GM23248 (cell line): ENCODE results near the gene RUNX1. TPM values are rescaled to one million over a fixed set of nuclear protein-coding genes. Genes with fewer than 3 reads are reported as not detected.

Experiments used
- DNase-seq: peaks from one replicate; pipeline ENCODE4 v3.0.0-alpha.2; 2015
- H2AFZ ChIP-seq: fragments of 200-600 bp; sonication (generic); 2 replicates; pipeline ENCODE4 v1.6.1; 2016; ENCODE audit warnings: antibody characterized with exemption
- H3F3A ChIP-seq: fragments of 200-600 bp; sonication (generic); 2 replicates; pipeline ENCODE4 v1.6.1; 2016; ENCODE audit warnings: mild to moderate bottlenecking, antibody characterized with exemption, mixed run types; ENCODE audit not compliant: insufficient read depth
- H3K27ac ChIP-seq: fragments of 200-600 bp; sonication (generic); 2 replicates; pipeline ENCODE4 v1.5.1; 2016; ENCODE audit warnings: mild to moderate bottlenecking
- H3K27me3 ChIP-seq: fragments of 200-600 bp; sonication (generic); replicated peaks from 2 replicates; pipeline ENCODE4 v1.6.1; 2016; ENCODE audit warnings: mild to moderate bottlenecking; ENCODE audit not compliant: insufficient read depth
- H3K36me3 ChIP-seq: fragments of 200-600 bp; sonication (generic); 2 replicates; pipeline ENCODE4 v1.6.1; 2016; ENCODE audit warnings: low read depth, mild to moderate bottlenecking
- H3K4me1 ChIP-seq: fragments of 200-600 bp; sonication (generic); 2 replicates; pipeline ENCODE4 v1.6.1; 2016; ENCODE audit warnings: mild to moderate bottlenecking; ENCODE audit not compliant: insufficient read depth
- H3K4me2 ChIP-seq: fragments of 200-600 bp; sonication (generic); one replicate; pipeline ENCODE4 v1.6.1; 2016; ENCODE audit warnings: mild to moderate bottlenecking; ENCODE audit not compliant: unreplicated experiment
- H3K4me3 ChIP-seq: fragments of 200-600 bp; sonication (generic); 2 replicates; pipeline ENCODE4 v1.5.1; 2016; ENCODE audit warnings: mild to moderate bottlenecking
- H3K79me2 ChIP-seq: fragments of 200-600 bp; sonication (generic); 2 replicates; pipeline ENCODE4 v1.6.1; 2016; ENCODE audit warnings: mild to moderate bottlenecking; ENCODE audit not compliant: insufficient read depth
- H3K9ac ChIP-seq: fragments of 200-600 bp; sonication (generic); 2 replicates; pipeline ENCODE4 v1.6.1; 2016; ENCODE audit warnings: mild to moderate bottlenecking
- H3K9me2 ChIP-seq: fragments of 200-600 bp; sonication (generic); 2 replicates; pipeline ENCODE4 v1.6.1; 2016; ENCODE audit warnings: mixed run types, mild to moderate bottlenecking, moderate library complexity; ENCODE audit not compliant: insufficient read depth
- H3K9me3 ChIP-seq: fragments of 200-600 bp; sonication (generic); one replicate; pipeline ENCODE4 v1.6.1; 2017; ENCODE audit warnings: low read depth
- H4K20me1 ChIP-seq: fragments of 200-600 bp; sonication (generic); 2 replicates; pipeline ENCODE4 v1.6.0; 2016; ENCODE audit not compliant: insufficient read depth
- EZH2 ChIP-seq: fragments of 200-600 bp; sonication (generic); IDR thresholded peaks from 2 replicates; pipeline ENCODE4 v1.6.1; 2018; ENCODE audit warnings: antibody characterized with exemption, mild to moderate bottlenecking; ENCODE audit not compliant: insufficient read depth, poor library complexity, severe bottlenecking
- EZH2phosphoT487 ChIP-seq: fragments of 200-600 bp; sonication (generic); IDR thresholded peaks from 2 replicates; pipeline ENCODE4 v1.6.1; 2018; ENCODE audit warnings: antibody characterized with exemption, moderate library complexity, mild to moderate bottlenecking, low read depth; ENCODE audit not compliant: insufficient read depth
- WGBS, 2 experiments: methylation state at CpG; one replicate each; pipeline ENCODE4 v1.1.6; 2015 to 2017; ENCODE audit warnings: low lambda C conversion rate in 2 of 2, low coverage in 1 of 2; ENCODE audit errors: missing lambda C conversion rate in 2 of 2; 5-methylcytosine and 5-hydroxymethylcytosine counted together
- in situ Hi-C: fragments of 300-500 bp; cut with MboI; formaldehyde crosslinking; loops from 2 replicates; pipeline ENCODE4 v1.15.0; 2020
- polyA plus RNA-seq: library from polyadenylated mRNA; unstranded; fragments of >200 nt; fragmentation: Nextera tagmentation; extraction: Ambion mirVana; gene quantifications from 2 replicates; pipeline ENCODE4 v1.2.1, GENCODE V29; 2016
- total RNA-seq: library from RNA; depleted of rRNA; stranded (reverse); fragments of >200 nt; shearing (Covaris generic); gene quantifications from 2 replicates; pipeline ENCODE4 v1.2.3, GENCODE V29; 2014

RUNX1 gene
- total and polyA plus RNA-seq, 2 experiments from 2014 or later = 21.3 to 32.6 TPM

DNA sequence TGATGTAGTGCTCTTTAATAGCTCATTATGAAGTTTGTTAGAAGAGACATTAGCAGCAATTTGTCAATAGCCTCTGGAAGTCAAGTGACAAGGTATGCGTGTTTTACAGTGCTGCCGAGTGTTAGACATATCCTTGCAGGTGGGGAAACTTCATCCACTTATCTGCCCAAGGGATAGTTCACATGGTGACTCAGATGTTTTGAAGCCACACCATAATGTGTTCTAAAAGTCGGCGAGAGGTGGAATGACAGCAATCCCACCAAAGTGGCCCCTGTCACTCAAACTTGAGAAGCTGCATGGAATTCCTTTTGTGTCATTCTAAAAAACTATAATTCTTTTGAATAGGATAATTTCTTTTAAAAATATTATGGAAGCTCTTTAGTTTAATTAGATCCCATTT lies 98.1 kb downstream of the RUNX1 start:
- H3K4me1 ChIP-seq = no peaks in the 10 kb centered on the region
- no peaks in the 10 kb centered on the region for H3K79me2 ChIP-seq
- H3K4me2 ChIP-seq = no peak overlapping the region
- H3K4me3 ChIP-seq = no peak overlapping the region
- in situ Hi-C loops = no loop called here
- no peaks in the 10 kb centered on the region for H3K36me3 ChIP-seq
- H3K27ac ChIP-seq = no peak overlapping the region
- H3F3A ChIP-seq = no peaks in the 10 kb centered on the region
- 95 to 100% methylated on average over 4 of the region's 4 CpGs for WGBS, 2 experiments
- no peaks in the 10 kb centered on the region for H4K20me1 ChIP-seq
- no peak for TF ChIP-seq EZH2phosphoT487
- TF ChIP-seq EZH2 = no peak
- no peak overlapping the region for H3K9ac ChIP-seq
- H3K27me3 ChIP-seq = no peaks in the 10 kb centered on the region
- DNase-seq = no peak
- no peaks in the 10 kb centered on the region for H3K9me3 ChIP-seq
- H3K9me2 ChIP-seq = no peaks in the 10 kb centered on the region
- no peak overlapping the region for H2AFZ ChIP-seq

DNA sequence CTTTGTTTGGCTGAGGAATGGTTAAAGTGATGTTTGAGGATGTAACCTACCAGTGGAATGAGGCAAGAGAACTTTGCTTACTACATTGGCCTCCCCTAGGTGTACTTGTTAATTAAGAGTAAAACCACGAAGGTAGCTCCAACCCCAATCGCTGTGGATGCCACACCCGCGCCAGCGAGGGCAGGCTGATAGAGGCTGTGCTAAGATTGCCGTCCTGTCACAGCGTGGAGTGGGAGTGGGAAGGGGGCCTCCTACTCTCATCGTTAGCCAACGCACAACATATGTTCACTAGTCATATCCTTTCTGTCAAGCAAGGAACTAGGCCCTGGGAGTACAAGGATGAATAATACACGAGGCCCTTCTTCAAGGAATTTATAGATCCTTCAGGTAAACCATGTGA lies 99.6 kb downstream of the RUNX1 start:
- no peaks in the 10 kb centered on the region for H3K27me3 ChIP-seq
- H3K27ac ChIP-seq = no peak overlapping the region
- no peaks in the 10 kb centered on the region for H3K9me2 ChIP-seq
- H3K36me3 ChIP-seq = no peaks in the 10 kb centered on the region
- no peaks in the 10 kb centered on the region for H3K79me2 ChIP-seq
- DNase-seq = no peak
- no peak overlapping the region for H3K4me3 ChIP-seq
- 94% methylated on average over 10 of the region's 10 CpGs for WGBS, 2 experiments
- H3K4me1 ChIP-seq = no peaks in the 10 kb centered on the region
- H3K9me3 ChIP-seq = no peaks in the 10 kb centered on the region
- H4K20me1 ChIP-seq = no peaks in the 10 kb centered on the region
- no peak overlapping the region for H3K9ac ChIP-seq
- no peak for TF ChIP-seq EZH2phosphoT487
- no peak for TF ChIP-seq EZH2
- no peaks in the 10 kb centered on the region for H3F3A ChIP-seq
- no peak overlapping the region for H2AFZ ChIP-seq
- no peak overlapping the region for H3K4me2 ChIP-seq
- in situ Hi-C loops = no loop called here

DNA sequence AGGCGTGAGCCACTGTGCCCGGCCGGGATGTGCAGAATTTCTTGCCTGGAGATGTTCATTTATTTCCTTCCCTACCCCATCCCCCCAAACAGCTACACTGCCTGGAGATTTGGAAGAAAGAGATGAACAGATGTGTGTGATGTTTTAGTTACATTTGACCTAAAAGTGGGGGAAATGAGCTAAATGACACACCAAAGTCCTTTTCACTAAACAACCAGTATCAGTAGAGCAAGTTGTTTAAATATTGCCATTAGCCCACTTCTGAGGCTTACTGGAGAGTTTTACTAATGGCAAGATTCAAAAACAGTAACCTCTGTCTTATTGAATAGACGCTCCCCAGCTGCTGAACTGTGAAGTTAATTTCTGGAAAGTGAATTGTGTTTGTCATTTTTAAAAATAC lies 100.1 kb downstream of the RUNX1 start:
- Histone ChIP-seq H3K36me3 (no peaks in the 10 kb centered on the region), H3K9ac (no peak overlapping the region), H2AFZ (no peak overlapping the region), H3K27ac (no peak overlapping the region), H3K4me2 (no peak overlapping the region), H3K4me1 (no peaks in the 10 kb centered on the region), H4K20me1 (no peaks in the 10 kb centered on the region), H3K9me2 (no peaks in the 10 kb centered on the region), H3K27me3 (no peaks in the 10 kb centered on the region), H3K4me3 (no peak overlapping the region), H3F3A (no peaks in the 10 kb centered on the region), H3K79me2 (no peaks in the 10 kb centered on the region), H3K9me3 (no peaks in the 10 kb centered on the region)
- in situ Hi-C loops = no loop called here
- 90 to 98% methylated on average over 4 of the region's 4 CpGs for WGBS, 2 experiments
- TF ChIP-seq EZH2phosphoT487 = no peak
- no peak for TF ChIP-seq EZH2
- no peak for DNase-seq

DNA sequence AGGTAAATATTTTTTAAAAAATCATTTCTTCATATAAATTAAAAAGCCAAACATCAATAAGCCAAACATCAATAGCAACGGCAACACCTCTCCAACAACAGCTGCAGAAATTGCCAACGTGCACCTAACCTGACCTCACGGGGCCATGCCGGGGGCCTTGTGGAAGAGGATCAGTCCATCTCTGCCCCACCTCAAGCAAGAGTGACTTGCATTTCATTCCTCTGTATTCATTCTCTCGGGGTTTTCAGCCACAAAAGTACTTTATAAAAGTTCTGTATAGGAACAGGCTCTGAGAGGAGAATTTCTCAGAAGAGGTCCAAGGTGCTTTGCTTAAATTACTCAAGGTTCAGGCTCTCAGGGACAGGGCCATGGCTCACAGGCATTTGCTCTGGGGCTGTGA lies 100.9 kb downstream of the RUNX1 start:
- Histone ChIP-seq H3K9ac (no peak overlapping the region), H3K9me3 (no peaks in the 10 kb centered on the region), H3K27me3 (no peaks in the 10 kb centered on the region), H3K79me2 (no peaks in the 10 kb centered on the region), H4K20me1 (no peaks in the 10 kb centered on the region), H2AFZ (no peak overlapping the region), H3K27ac (no peak overlapping the region), H3K4me1 (no peaks in the 10 kb centered on the region), H3K4me3 (no peak overlapping the region), H3K9me2 (no peaks in the 10 kb centered on the region), H3F3A (no peaks in the 10 kb centered on the region), H3K36me3 (no peaks in the 10 kb centered on the region), H3K4me2 (no peak overlapping the region)
- in situ Hi-C loops = no loop called here
- no peak for DNase-seq
- no peak for TF ChIP-seq EZH2phosphoT487
- TF ChIP-seq EZH2 = no peak
- 84 to 90% methylated on average over 5 of the region's 5 CpGs for WGBS, 2 experiments

DNA sequence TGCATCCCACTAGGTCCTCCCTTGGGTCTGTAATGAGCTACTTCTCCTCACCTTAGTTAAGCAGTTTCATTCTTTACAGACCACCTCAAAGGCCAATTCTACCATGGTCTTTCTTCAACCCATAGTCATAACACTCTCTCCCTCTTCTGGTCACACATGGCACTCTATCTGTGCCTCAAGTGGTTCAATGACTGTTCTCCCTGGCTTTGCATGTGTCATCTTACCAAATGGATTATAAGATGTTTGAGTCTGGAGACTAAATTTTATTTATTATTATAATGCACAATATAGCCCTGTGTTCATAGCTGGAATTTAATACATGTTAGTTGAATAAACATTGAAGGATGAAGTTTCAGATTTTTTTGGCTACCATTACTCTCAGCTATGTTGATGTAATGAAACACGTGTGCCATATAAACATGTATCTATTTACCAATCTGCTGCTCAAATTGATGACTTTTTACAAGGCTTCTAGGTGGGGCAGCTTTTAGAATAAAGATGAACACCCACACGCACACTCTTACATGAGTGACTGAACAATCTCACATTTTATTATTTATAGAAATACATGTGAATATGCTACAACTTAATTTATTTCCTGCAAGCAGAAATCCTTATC lies 102.1 kb downstream of the RUNX1 start:
- no peaks in the 10 kb centered on the region for H3K9me3 ChIP-seq
- TF ChIP-seq EZH2phosphoT487 = no peak
- no peak for TF ChIP-seq EZH2
- no peak overlapping the region for H3K9ac ChIP-seq
- no peaks in the 10 kb centered on the region for H3K9me2 ChIP-seq
- H2AFZ ChIP-seq = no peak overlapping the region
- 91 to 94% methylated on average over 2 of the region's 2 CpGs for WGBS, 2 experiments
- H3K4me2 ChIP-seq = no peak overlapping the region
- in situ Hi-C loops = no loop called here
- DNase-seq = no peak
- H3K36me3 ChIP-seq = no peaks in the 10 kb centered on the region
- no peaks in the 10 kb centered on the region for H3F3A ChIP-seq
- H3K79me2 ChIP-seq = no peaks in the 10 kb centered on the region
- H4K20me1 ChIP-seq = no peaks in the 10 kb centered on the region
- H3K27me3 ChIP-seq = no peaks in the 10 kb centered on the region
- no peak overlapping the region for H3K27ac ChIP-seq
- H3K4me1 ChIP-seq = no peaks in the 10 kb centered on the region
- H3K4me3 ChIP-seq = no peak overlapping the region
